Fibroblast of lung (primary cell): ENCODE measurements around the gene PPIP5K2.

Experiments used
- EZH2 ChIP-seq: IDR thresholded peaks from 2 replicates; pipeline ENCODE4 v1.5.1; 2012; ENCODE audit warnings: low read length, control low read depth, mild to moderate bottlenecking; ENCODE audit errors: missing control alignments
- TF ChIP-seq, protein P1 (sequence below), 2 donors: IDR thresholded peaks in 1 of 2; conservative IDR thresholded peaks in 1 of 2; 1 replicate in 1 of 2; 2 replicates in 1 of 2; pipeline ENCODE4 v1.5.1; 2011 to 2012; ENCODE audit warnings: low read length in 2 of 2, control low read depth in 1 of 2, inconsistent platforms in 1 of 2, low read depth in 1 of 2, mild to moderate bottlenecking in 1 of 2

DNA sequence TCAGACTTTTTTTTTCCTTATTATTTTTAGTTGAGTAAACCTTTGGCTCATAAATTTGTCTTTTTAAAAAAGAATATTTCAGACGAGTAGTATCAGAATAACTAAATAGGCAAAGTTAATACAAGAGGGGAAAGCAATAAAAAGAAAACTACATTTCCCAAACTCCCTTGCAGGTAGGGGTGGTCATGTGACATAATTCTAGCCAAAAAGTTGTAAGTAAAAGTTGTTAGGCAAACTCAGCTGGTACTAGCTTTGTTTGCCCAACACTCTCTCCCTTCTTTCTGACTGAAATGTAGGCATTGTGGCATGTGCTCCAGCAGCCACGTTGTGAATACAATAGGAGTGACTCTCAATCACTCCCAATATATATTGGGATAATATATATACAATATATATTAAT is 21.1 kb upstream of the PPIP5K2 start:
- TF ChIP-seq, protein P1, sequence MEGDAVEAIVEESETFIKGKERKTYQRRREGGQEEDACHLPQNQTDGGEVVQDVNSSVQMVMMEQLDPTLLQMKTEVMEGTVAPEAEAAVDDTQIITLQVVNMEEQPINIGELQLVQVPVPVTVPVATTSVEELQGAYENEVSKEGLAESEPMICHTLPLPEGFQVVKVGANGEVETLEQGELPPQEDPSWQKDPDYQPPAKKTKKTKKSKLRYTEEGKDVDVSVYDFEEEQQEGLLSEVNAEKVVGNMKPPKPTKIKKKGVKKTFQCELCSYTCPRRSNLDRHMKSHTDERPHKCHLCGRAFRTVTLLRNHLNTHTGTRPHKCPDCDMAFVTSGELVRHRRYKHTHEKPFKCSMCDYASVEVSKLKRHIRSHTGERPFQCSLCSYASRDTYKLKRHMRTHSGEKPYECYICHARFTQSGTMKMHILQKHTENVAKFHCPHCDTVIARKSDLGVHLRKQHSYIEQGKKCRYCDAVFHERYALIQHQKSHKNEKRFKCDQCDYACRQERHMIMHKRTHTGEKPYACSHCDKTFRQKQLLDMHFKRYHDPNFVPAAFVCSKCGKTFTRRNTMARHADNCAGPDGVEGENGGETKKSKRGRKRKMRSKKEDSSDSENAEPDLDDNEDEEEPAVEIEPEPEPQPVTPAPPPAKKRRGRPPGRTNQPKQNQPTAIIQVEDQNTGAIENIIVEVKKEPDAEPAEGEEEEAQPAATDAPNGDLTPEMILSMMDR (conservative IDR thresholded peaks at IDR 0.05 in 1 of 2, IDR thresholded peaks at IDR 0.05 in 1 of 2; ENCODE audit: low read depth in 1 of 2, low read length in 2 of 2), result no peak
- TF ChIP-seq EZH2, result no peak
